ENCODE measurements around the gene KCNMB2. TPM values are rescaled to one million over a fixed set of nuclear protein-coding genes. Genes with fewer than 3 reads are reported as not detected.

The KCNMB2 gene
- total and polyA plus RNA-seq, 2 experiments from 2014 or later, result 2.4 TPM; not detected in 1

GRCh38 chr3:178634975-178635374 lies 98.7 kb downstream of the KCNMB2 start:
- WGBS (ENCODE audit: low lambda C conversion rate, missing lambda C conversion rate), result 0% methylated on average over 1 of the region's 1 CpG
- H3K27me3 ChIP-seq, result no peaks in the 10 kb centered on the region
- no peaks in the 10 kb centered on the region for H3K4me1 ChIP-seq (ENCODE audit: insufficient read depth)
- TF ChIP-seq EZH2phosphoT487 (IDR thresholded peaks at IDR 0.05; ENCODE audit: low read depth, severe bottlenecking, unreplicated experiment) (no peak), EZH2 (IDR thresholded peaks at IDR 0.05; ENCODE audit: borderline replicate concordance) (no peak)
- TF ChIP-seq, protein P1, sequence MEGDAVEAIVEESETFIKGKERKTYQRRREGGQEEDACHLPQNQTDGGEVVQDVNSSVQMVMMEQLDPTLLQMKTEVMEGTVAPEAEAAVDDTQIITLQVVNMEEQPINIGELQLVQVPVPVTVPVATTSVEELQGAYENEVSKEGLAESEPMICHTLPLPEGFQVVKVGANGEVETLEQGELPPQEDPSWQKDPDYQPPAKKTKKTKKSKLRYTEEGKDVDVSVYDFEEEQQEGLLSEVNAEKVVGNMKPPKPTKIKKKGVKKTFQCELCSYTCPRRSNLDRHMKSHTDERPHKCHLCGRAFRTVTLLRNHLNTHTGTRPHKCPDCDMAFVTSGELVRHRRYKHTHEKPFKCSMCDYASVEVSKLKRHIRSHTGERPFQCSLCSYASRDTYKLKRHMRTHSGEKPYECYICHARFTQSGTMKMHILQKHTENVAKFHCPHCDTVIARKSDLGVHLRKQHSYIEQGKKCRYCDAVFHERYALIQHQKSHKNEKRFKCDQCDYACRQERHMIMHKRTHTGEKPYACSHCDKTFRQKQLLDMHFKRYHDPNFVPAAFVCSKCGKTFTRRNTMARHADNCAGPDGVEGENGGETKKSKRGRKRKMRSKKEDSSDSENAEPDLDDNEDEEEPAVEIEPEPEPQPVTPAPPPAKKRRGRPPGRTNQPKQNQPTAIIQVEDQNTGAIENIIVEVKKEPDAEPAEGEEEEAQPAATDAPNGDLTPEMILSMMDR (IDR thresholded peaks at IDR 0.05; ENCODE audit: poor library complexity), result no peak
- H3K9me3 ChIP-seq (ENCODE audit: low read depth), result no peaks in the 10 kb centered on the region
- H2AFZ ChIP-seq, result no peak overlapping the region
- no peaks in the 10 kb centered on the region for H3K79me2 ChIP-seq
- no peaks in the 10 kb centered on the region for H3K9me2 ChIP-seq (replicated peaks; ENCODE audit: insufficient read depth)
- H3K36me3 ChIP-seq (replicated peaks; ENCODE audit: insufficient read depth, low read depth), result no peaks in the 10 kb centered on the region
- H3K27ac ChIP-seq, result no peak overlapping the region
- no peak for DNase-seq (ENCODE audit: low spot score)
- H3K4me3 ChIP-seq, result no peak overlapping the region
- H3K4me2 ChIP-seq, result no peak overlapping the region
- H4K20me1 ChIP-seq (ENCODE audit: insufficient read depth, poor library complexity, severe bottlenecking), result no peaks in the 10 kb centered on the region

GRCh38 chr3:178637802-178638201 lies 101.6 kb downstream of the KCNMB2 start:
- H3K9me3 ChIP-seq (ENCODE audit: low read depth), result no peaks in the 10 kb centered on the region
- H3K27me3 ChIP-seq, result no peaks in the 10 kb centered on the region
- H3K4me3 ChIP-seq, result no peak overlapping the region
- no peaks in the 10 kb centered on the region for H3K79me2 ChIP-seq
- H3K4me2 ChIP-seq, result no peak overlapping the region
- TF ChIP-seq, protein P1 (IDR thresholded peaks at IDR 0.05; ENCODE audit: poor library complexity), result no peak
- TF ChIP-seq EZH2 (IDR thresholded peaks at IDR 0.05; ENCODE audit: borderline replicate concordance), result no peak
- no peak for TF ChIP-seq EZH2phosphoT487 (IDR thresholded peaks at IDR 0.05; ENCODE audit: low read depth, severe bottlenecking, unreplicated experiment)
- no peak for DNase-seq (ENCODE audit: low spot score)
- H2AFZ ChIP-seq, result no peak overlapping the region
- no peaks in the 10 kb centered on the region for H3K4me1 ChIP-seq (ENCODE audit: insufficient read depth)
- H3K9me2 ChIP-seq (replicated peaks; ENCODE audit: insufficient read depth), result no peaks in the 10 kb centered on the region
- WGBS (ENCODE audit: low lambda C conversion rate, missing lambda C conversion rate), result 88% methylated on average over 3 of the region's 3 CpGs
- H3K36me3 ChIP-seq (replicated peaks; ENCODE audit: insufficient read depth, low read depth), result no peaks in the 10 kb centered on the region
- H3K27ac ChIP-seq, result no peak overlapping the region
- no peaks in the 10 kb centered on the region for H4K20me1 ChIP-seq (ENCODE audit: insufficient read depth, poor library complexity, severe bottlenecking)

DNA sequence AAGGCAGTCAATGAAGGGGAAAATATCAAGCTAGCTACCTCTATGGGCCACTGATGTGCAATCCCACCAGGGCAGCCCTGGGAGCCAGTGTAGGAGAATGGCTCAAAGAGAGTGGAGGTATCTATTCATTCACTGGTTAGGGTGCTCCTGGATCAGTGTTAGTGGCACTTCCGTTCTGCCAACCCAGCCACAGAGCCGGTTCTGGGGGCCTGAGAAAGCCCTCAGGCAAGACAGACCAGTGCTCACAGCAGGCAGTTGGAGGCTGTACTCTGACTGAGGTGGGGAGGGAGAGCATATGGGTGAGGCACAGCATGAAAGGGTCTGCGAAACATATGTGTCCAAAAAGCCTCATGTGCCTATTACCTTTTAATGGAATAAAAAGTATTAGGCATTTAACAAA lies 109.3 kb downstream of the KCNMB2 start:
- Histone ChIP-seq H3K79me2 (no peaks in the 10 kb centered on the region), H3K9me3 (ENCODE audit: low read depth) (no peaks in the 10 kb centered on the region), H3K27ac (no peak overlapping the region), H3K4me1 (ENCODE audit: insufficient read depth) (peaks cover 6% of the 10 kb centered on the region), H3K36me3 (replicated peaks; ENCODE audit: insufficient read depth, low read depth) (no peaks in the 10 kb centered on the region), H4K20me1 (ENCODE audit: insufficient read depth, poor library complexity, severe bottlenecking) (no peaks in the 10 kb centered on the region), H3K9me2 (replicated peaks; ENCODE audit: insufficient read depth) (no peaks in the 10 kb centered on the region), H3K4me3 (no peak overlapping the region), H3K4me2 (no peak overlapping the region), H2AFZ (no peak overlapping the region), H3K27me3 (no peaks in the 10 kb centered on the region)
- 73% methylated on average over 3 of the region's 3 CpGs for WGBS (ENCODE audit: low lambda C conversion rate, missing lambda C conversion rate)
- no peak for TF ChIP-seq EZH2 (IDR thresholded peaks at IDR 0.05; ENCODE audit: borderline replicate concordance)
- no peak for TF ChIP-seq EZH2phosphoT487 (IDR thresholded peaks at IDR 0.05; ENCODE audit: low read depth, severe bottlenecking, unreplicated experiment)
- TF ChIP-seq, protein P1 (IDR thresholded peaks at IDR 0.05; ENCODE audit: poor library complexity), result no peak
- no peak for DNase-seq (ENCODE audit: low spot score)

All from hepatocyte (in vitro differentiated cells).